Fibroblast of skin of back (primary cell): Measurements from ENCODE around the gene LPAR1.

Experiments
- DNase-seq: peaks from one replicate; pipeline ENCODE4 v3.0.0-alpha.2; 2013

Gene LPAR1

GRCh38 chr9:110999379-110999778, 38.9 kb downstream of the LPAR1 start:
- no peak for DNase-seq

- DNase-seq = no peak
These were observed 40.4 kb downstream of the LPAR1 start for GRCh38 chr9:110997847-110998246.

GRCh38 chr9:110996436-110997220, 41.6 kb downstream of the LPAR1 start:
- peak; percentile 75 for DNase-seq

- DNase-seq = peak; percentile 43
These were observed 42.6 kb downstream of the LPAR1 start for GRCh38 chr9:110995420-110996340.

- DNase-seq = peak; percentile 67
These were observed 43.5 kb downstream of the LPAR1 start for GRCh38 chr9:110994771-110995241.

- no peak for DNase-seq
These were observed 47.8 kb downstream of the LPAR1 start for GRCh38 chr9:110990481-110990880.

- DNase-seq = no peak
These were observed 51.7 kb downstream of the LPAR1 start for GRCh38 chr9:110986529-110986928.

GRCh38 chr9:110984890-110985437, 53.3 kb downstream of the LPAR1 start:
- DNase-seq = no peak

GRCh38 chr9:110980261-110980660, 58.0 kb downstream of the LPAR1 start:
- no peak for DNase-seq

GRCh38 chr9:110979636-110980035, 58.6 kb downstream of the LPAR1 start:
- DNase-seq = no peak

GRCh38 chr9:110978516-110978915, 59.8 kb downstream of the LPAR1 start:
- DNase-seq = no peak

- DNase-seq = peak; percentile 67
These were observed 61.0 kb downstream of the LPAR1 start for GRCh38 chr9:110977259-110977709.

- no peak for DNase-seq
These were observed 62.3 kb downstream of the LPAR1 start for GRCh38 chr9:110975969-110976368.

- no peak for DNase-seq
These were observed 63.0 kb downstream of the LPAR1 start for GRCh38 chr9:110975278-110975677.

- DNase-seq = no peak
These were observed 66.6 kb downstream of the LPAR1 start for GRCh38 chr9:110971705-110972104.

- DNase-seq = no peak
These were observed 67.0 kb downstream of the LPAR1 start for GRCh38 chr9:110971234-110971633.

- peak; percentile 68 for DNase-seq
These were observed 68.3 kb downstream of the LPAR1 start for GRCh38 chr9:110969971-110970386.

GRCh38 chr9:110968096-110968495, 70.2 kb downstream of the LPAR1 start:
- no peak for DNase-seq

GRCh38 chr9:110967196-110967595, 71.1 kb downstream of the LPAR1 start:
- no peak for DNase-seq

- DNase-seq = no peak
These were observed 78.0 kb downstream of the LPAR1 start for GRCh38 chr9:110960288-110960687.

GRCh38 chr9:110958847-110959246, 79.4 kb downstream of the LPAR1 start:
- DNase-seq = no peak

GRCh38 chr9:110954822-110955291, 83.4 kb downstream of the LPAR1 start:
- DNase-seq = no peak

- no peak for DNase-seq
These were observed 85.8 kb downstream of the LPAR1 start for GRCh38 chr9:110952540-110952859.
